Measurements from ENCODE around the gene HACD1. TPM values are rescaled to one million over a fixed set of nuclear protein-coding genes. Genes with fewer than 3 reads are reported as not detected.
"Not testable (repeated sequence)": the region's sequence is repeated elsewhere in the genome, so short reads cannot be mapped to it uniquely, and the experiment has no call there.

Gene HACD1
- total RNA-seq, 1 donor from 2014 or later, result 77.4 TPM

DNA sequence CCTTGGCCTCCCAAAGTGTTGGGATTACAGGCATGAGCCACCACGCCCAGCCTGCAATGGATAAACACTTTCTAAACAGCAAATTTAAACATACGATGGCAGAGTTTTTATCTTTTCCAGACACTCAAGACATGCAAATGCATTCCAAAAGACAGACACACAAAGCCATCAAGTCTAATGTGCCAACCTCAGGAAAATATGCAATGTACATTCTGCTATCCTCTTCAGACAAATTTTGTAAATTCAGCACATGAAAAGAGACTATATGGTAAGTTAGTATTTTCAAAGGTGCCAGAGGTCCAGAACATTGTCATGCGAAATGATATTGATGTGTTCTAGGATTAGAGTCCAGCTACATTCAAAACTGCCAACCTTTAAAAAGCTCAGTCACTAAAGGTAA lies 19.8 kb downstream of the HACD1 start:
- peaks cover 4% of the 10 kb centered on the region for H3K36me3 Mint-ChIP-seq (ENCODE audit: low read depth)
- no peaks in the 10 kb centered on the region for H3K9me3 Mint-ChIP-seq (ENCODE audit: low read depth)
- DNase-seq (ENCODE audit: low spot score), result no peak
- no peaks in the 10 kb centered on the region for H3K27me3 Mint-ChIP-seq (ENCODE audit: low read depth)
- no peak overlapping the region for H3K27ac Mint-ChIP-seq (ENCODE audit: unreplicated experiment)
- peaks cover 2% of the 10 kb centered on the region for H3K4me1 Mint-ChIP-seq (ENCODE audit: low read depth)
- no peak overlapping the region for H3K4me3 Mint-ChIP-seq (ENCODE audit: unreplicated experiment)
- TF ChIP-seq, protein P1, sequence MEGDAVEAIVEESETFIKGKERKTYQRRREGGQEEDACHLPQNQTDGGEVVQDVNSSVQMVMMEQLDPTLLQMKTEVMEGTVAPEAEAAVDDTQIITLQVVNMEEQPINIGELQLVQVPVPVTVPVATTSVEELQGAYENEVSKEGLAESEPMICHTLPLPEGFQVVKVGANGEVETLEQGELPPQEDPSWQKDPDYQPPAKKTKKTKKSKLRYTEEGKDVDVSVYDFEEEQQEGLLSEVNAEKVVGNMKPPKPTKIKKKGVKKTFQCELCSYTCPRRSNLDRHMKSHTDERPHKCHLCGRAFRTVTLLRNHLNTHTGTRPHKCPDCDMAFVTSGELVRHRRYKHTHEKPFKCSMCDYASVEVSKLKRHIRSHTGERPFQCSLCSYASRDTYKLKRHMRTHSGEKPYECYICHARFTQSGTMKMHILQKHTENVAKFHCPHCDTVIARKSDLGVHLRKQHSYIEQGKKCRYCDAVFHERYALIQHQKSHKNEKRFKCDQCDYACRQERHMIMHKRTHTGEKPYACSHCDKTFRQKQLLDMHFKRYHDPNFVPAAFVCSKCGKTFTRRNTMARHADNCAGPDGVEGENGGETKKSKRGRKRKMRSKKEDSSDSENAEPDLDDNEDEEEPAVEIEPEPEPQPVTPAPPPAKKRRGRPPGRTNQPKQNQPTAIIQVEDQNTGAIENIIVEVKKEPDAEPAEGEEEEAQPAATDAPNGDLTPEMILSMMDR (IDR thresholded peaks at IDR 0.05), result no peak

DNA sequence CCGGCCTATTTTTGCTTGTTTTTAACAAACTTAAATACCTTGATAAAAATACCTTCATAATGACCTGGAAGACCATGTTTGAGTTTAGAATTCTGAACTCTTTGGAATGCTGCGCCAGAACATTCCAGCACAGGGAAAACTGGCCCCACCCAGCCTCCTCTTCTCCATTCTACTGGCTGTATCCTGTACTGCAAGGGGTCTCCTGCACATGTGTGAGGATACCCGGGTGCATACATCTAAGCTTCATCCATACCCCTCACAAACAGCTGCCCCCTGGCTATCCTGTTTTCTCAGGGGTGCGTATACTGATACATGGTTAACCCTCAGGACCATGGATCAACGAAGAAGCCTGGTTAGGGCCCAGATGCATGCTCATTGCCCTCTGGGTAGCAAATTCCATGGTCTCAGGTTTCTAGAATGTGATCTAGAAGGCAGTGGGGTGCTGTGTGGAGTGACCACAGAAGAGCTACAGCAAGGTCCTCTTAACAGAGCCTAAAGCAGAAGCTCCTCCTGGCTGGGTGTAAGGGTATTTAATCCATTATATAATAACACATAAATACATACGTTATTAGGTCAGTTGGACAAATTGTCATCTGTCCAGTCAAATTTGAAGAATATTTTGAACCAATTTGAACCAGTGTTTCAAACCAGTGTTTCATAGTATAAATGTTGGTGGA lies 26.1 kb downstream of the HACD1 start:
- Mint-ChIP-seq H3K27me3 (ENCODE audit: low read depth) (no peaks in the 10 kb centered on the region), H3K4me1 (ENCODE audit: low read depth) (peaks cover 19% of the 10 kb centered on the region), H3K36me3 (ENCODE audit: low read depth) (peaks cover 6% of the 10 kb centered on the region), H3K4me3 (ENCODE audit: unreplicated experiment) (no peak overlapping the region), H3K27ac (ENCODE audit: unreplicated experiment) (no peak overlapping the region), H3K9me3 (ENCODE audit: low read depth) (no peaks in the 10 kb centered on the region)
- DNase-seq (ENCODE audit: low spot score), result no peak
- TF ChIP-seq, protein P1 (IDR thresholded peaks at IDR 0.05), result no peak

DNA sequence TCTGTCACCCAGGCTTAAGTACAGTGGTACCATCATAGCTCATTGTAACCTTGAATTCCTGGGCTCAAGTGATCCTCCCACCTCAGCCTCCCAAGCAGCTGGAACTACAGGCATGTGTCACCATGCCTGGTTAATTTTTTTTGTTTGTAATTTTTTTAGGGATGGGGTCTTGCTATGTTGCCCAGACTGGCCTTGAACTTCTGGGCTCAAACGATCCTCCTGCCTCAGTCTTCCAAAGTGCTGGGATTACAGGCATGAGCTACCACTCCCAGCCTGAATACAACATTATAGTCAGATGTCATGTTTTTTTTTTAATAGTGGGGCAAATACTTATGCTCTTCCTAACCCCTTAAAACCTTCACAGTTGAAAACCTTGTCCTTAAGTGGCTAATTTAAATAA lies 27.9 kb downstream of the HACD1 start:
- H3K27me3 Mint-ChIP-seq (ENCODE audit: low read depth); H3K36me3 Mint-ChIP-seq (ENCODE audit: low read depth); DNase-seq (ENCODE audit: low spot score); H3K27ac Mint-ChIP-seq (ENCODE audit: unreplicated experiment); H3K9me3 Mint-ChIP-seq (ENCODE audit: low read depth); H3K4me3 Mint-ChIP-seq (ENCODE audit: unreplicated experiment): not testable (repeated sequence)
- peaks cover 19% of the 10 kb centered on the region for H3K4me1 Mint-ChIP-seq (ENCODE audit: low read depth)

DNA sequence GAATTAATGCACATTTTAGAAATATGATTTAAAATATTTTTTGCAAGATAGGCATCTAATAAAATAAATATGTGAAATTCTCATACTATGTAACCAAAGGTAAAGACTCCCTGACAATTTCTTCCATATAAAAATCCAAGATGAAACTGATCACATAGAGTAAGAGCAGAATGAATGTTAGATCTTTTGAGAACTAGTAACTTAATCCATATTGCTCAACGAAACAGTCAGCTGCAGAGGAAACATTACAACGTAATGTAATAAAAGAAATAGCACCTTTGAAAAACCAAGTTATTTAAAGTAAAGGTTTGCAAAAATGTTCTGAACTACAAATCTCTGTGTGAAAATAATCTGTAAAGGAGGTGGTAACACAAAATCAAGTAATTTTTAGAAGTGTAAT lies 28.8 kb downstream of the HACD1 start:
- Mint-ChIP-seq H3K9me3 (ENCODE audit: low read depth) (no peaks in the 10 kb centered on the region), H3K27me3 (ENCODE audit: low read depth) (no peaks in the 10 kb centered on the region), H3K36me3 (ENCODE audit: low read depth) (peaks cover 5% of the 10 kb centered on the region), H3K4me3 (ENCODE audit: unreplicated experiment) (no peak overlapping the region), H3K4me1 (ENCODE audit: low read depth) (peaks cover 19% of the 10 kb centered on the region), H3K27ac (ENCODE audit: unreplicated experiment) (no peak overlapping the region)
- TF ChIP-seq, protein P1 (IDR thresholded peaks at IDR 0.05), result no peak
- no peak for DNase-seq (ENCODE audit: low spot score)

DNA sequence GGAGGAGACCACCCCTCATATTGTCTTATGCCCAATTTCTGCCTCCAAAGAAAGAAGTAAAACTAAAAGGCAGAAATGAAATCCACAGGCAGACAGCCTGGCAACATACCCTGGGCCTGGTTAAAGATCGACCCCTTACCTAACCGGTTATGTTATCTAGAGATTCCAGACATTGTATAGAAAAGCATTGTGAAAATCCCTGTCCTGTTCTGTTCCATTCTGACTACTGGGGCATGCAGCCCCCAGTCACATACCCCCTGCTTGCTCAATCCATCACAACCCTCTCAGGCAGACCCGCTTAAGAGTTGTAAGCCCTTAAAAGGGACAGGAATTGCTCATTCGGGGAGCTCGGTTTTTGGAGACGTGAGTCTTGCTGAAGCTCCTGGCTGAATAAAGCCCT lies 29.9 kb downstream of the HACD1 start:
- H3K9me3 Mint-ChIP-seq (ENCODE audit: low read depth); H3K36me3 Mint-ChIP-seq (ENCODE audit: low read depth); H3K27ac Mint-ChIP-seq (ENCODE audit: unreplicated experiment); H3K4me3 Mint-ChIP-seq (ENCODE audit: unreplicated experiment); H3K27me3 Mint-ChIP-seq (ENCODE audit: low read depth); DNase-seq (ENCODE audit: low spot score): not testable (repeated sequence)
- H3K4me1 Mint-ChIP-seq (ENCODE audit: low read depth), result peaks cover 19% of the 10 kb centered on the region

DNA sequence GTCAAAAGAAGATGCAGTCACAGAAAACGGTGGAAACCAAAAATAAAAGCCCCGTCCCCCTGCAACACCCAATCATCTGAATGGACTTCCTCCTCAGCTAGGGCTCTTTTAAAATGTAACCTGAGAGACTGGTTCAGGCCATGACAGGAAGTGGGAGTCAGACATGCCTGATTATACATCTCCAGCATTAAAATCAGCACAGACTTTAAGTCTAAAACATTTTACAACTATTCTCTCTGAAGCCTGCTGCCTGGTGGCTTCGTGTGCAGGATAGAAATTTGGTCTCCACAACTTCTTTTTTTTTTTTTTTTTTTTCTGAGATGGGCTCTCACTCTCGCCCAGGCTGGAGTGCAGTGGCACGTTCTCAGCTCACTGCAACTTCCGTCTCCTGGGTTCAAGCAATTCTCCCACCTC lies 30.3 kb downstream of the HACD1 start:
- H3K9me3 Mint-ChIP-seq (ENCODE audit: low read depth), result no peaks in the 10 kb centered on the region
- no peak overlapping the region for H3K4me3 Mint-ChIP-seq (ENCODE audit: unreplicated experiment)
- TF ChIP-seq, protein P1 (IDR thresholded peaks at IDR 0.05), result no peak

More for the DNA sequence above, 30.3 kb downstream of the HACD1 start:
- Mint-ChIP-seq H3K27ac (ENCODE audit: unreplicated experiment) (peak overlapping the region; percentile 36), H3K27me3 (ENCODE audit: low read depth) (no peaks in the 10 kb centered on the region), H3K36me3 (ENCODE audit: low read depth) (peaks cover 2% of the 10 kb centered on the region), H3K4me1 (ENCODE audit: low read depth) (peaks cover 19% of the 10 kb centered on the region)
- no peak for DNase-seq (ENCODE audit: low spot score)

Data from chondrocyte (in vitro differentiated cells).